H1 (cell line): Measurements from ENCODE around the gene DYSF. TPM values are rescaled to one million over a fixed set of nuclear protein-coding genes. Genes with fewer than 3 reads are reported as not detected.

ENCODE experiments used
- CTCF ChIA-PET: fragments of 300-600 bp; sonication (Branson Sonifier 250); formaldehyde crosslinking; loops from one replicate; lab custom pipeline; 2021; ENCODE audit not compliant: partially characterized antibody; lab: Charles Lee
- POLR2A ChIA-PET: fragments of 300-600 bp; sonication (Branson Sonifier 250); formaldehyde crosslinking; loops from one replicate; lab custom pipeline; 2021; ENCODE audit warnings: inconsistent platforms; ENCODE audit not compliant: partially characterized antibody; lab: Charles Lee
- DNase-seq, 2 experiments: peaks; one replicate each; pipeline versions ENCODE4 v3.0.0 to v3.0.0-alpha.2; 2010 to 2022; ENCODE audit warnings: low spot score in 2 of 2, low read depth in 1 of 2, mixed read lengths in 1 of 2
- FAIRE-seq: peaks from 2 replicates; lab custom pipeline; 2011; peaks lifted over from hg19 to GRCh38; lab: Jason Lieb, UNC
- H2AFZ ChIP-seq: 2 replicates; pipeline ENCODE4 v1.8.1; 2012; ENCODE audit warnings: low read length, inconsistent platforms
- H2AK5ac ChIP-seq: 2 replicates; pipeline ENCODE4 v1.6.1; 2013; ENCODE audit warnings: low read depth, low read length
- H2BK120ac ChIP-seq: replicated peaks from 2 replicates; pipeline ENCODE3; 2013; ENCODE audit warnings: low read depth, low read length, inconsistent platforms
- H2BK12ac ChIP-seq: 2 replicates; pipeline ENCODE4 v1.6.1; 2013; ENCODE audit warnings: low read depth, low read length
- H2BK15ac ChIP-seq: 2 replicates; pipeline ENCODE4 v1.6.1; 2013; ENCODE audit warnings: low read length
- H2BK20ac ChIP-seq: 2 replicates; pipeline ENCODE4 v1.6.1; 2013; ENCODE audit warnings: low read length
- H2BK5ac ChIP-seq: 2 replicates; pipeline ENCODE4 v1.6.1; 2013; ENCODE audit warnings: low read depth, low read length
- H3K14ac ChIP-seq: 2 replicates; pipeline ENCODE4 v1.6.1; 2013; ENCODE audit warnings: inconsistent platforms; ENCODE audit not compliant: insufficient read length
- H3K18ac ChIP-seq: 2 replicates; pipeline ENCODE4 v1.6.1; 2013; ENCODE audit warnings: low read length; ENCODE audit errors: extremely low read depth
- H3K23ac ChIP-seq: 2 replicates; pipeline ENCODE4 v1.6.1; 2013; ENCODE audit warnings: inconsistent platforms; ENCODE audit not compliant: insufficient read length
- H3K23me2 ChIP-seq: 2 replicates; pipeline ENCODE4 v1.6.1; 2013; ENCODE audit warnings: low read depth, low read length
- H3K27ac ChIP-seq: 2 replicates; pipeline ENCODE4 v1.6.1; 2011; ENCODE audit warnings: low read depth, low read length, inconsistent platforms
- H3K27me3 ChIP-seq, 4 experiments: replicated peaks in 1 of 4; 1 replicate in 1 of 4; 2 replicates in 3 of 4; pipeline versions ENCODE4 v1.6.1 to v1.8.1; 2011 to 2013; ENCODE audit warnings: low read length in 3 of 4, mild to moderate bottlenecking in 3 of 4, inconsistent platforms in 2 of 4, mixed read lengths in 2 of 4, moderate library complexity in 1 of 4; ENCODE audit not compliant: control insufficient read depth in 3 of 4, insufficient read depth in 3 of 4; ENCODE audit errors: extremely low read depth in 1 of 4
- H3K36me3 ChIP-seq, 4 experiments: 2 replicates each; pipeline versions ENCODE4 v1.6.1 to v1.8.1; 2011 to 2013; ENCODE audit warnings: mild to moderate bottlenecking in 4 of 4, low read length in 3 of 4, moderate library complexity in 2 of 4, control low read depth in 1 of 4, inconsistent platforms in 1 of 4; ENCODE audit not compliant: insufficient read depth in 4 of 4, control insufficient read depth in 2 of 4
- H3K4ac ChIP-seq: replicated peaks from 2 replicates; pipeline ENCODE3; 2013; ENCODE audit warnings: low read length, low read depth, mixed read lengths, inconsistent platforms; ENCODE audit not compliant: insufficient read length
- H3K4me1 ChIP-seq, 4 experiments: replicated peaks in 1 of 4; 1 replicate in 1 of 4; 2 replicates in 3 of 4; pipeline versions ENCODE4 v1.6.1 to v1.8.1; 2011 to 2013; ENCODE audit warnings: low read length in 3 of 4, inconsistent platforms in 2 of 4, mixed read lengths in 1 of 4; ENCODE audit not compliant: insufficient read depth in 4 of 4, control insufficient read depth in 3 of 4
- H3K4me2 ChIP-seq, 2 experiments: 2 replicates each; pipeline versions ENCODE4 v1.6.1 to v1.8.1; 2011 to 2013; ENCODE audit warnings: low read depth in 2 of 2, low read length in 2 of 2, control low read depth in 1 of 2, inconsistent platforms in 1 of 2, mild to moderate bottlenecking in 1 of 2; ENCODE audit not compliant: insufficient read depth in 1 of 2
- H3K4me3 ChIP-seq, 4 experiments: fragments of 200-600, 300-600 bp in 1 of 4; sonication (generic), shearing (Covaris generic), sonication (Bioruptor Twin) in 1 of 4; 2 replicates each; pipeline versions ENCODE4 v1.5.1 to v1.8.1; 2011 to 2016; ENCODE audit warnings: low read length in 4 of 4, low read depth in 3 of 4, control low read depth in 2 of 4, inconsistent platforms in 2 of 4, mild to moderate bottlenecking in 2 of 4, mixed read lengths in 1 of 4, moderate library complexity in 1 of 4; ENCODE audit not compliant: insufficient read depth in 2 of 4; ENCODE audit errors: extremely low read depth in 1 of 4
- H3K56ac ChIP-seq: replicated peaks from 2 replicates; pipeline ENCODE3; 2013; ENCODE audit warnings: low read depth, mild to moderate bottlenecking, mixed read lengths, low read length, inconsistent platforms; ENCODE audit not compliant: insufficient read length
- H3K79me1 ChIP-seq: 2 replicates; pipeline ENCODE4 v1.6.1; 2013; ENCODE audit warnings: low read depth, low read length, control low read depth
- H3K79me2 ChIP-seq, 2 experiments: 2 replicates each; pipeline versions ENCODE4 v1.6.1 to v1.8.1; 2012 to 2013; ENCODE audit warnings: low read length in 2 of 2, mild to moderate bottlenecking in 2 of 2, inconsistent platforms in 1 of 2; ENCODE audit not compliant: insufficient read depth in 2 of 2, control insufficient read depth in 1 of 2
- H3K9ac ChIP-seq, 4 experiments: replicated peaks in 1 of 4; 1 replicate in 1 of 4; 2 replicates in 3 of 4; pipeline versions ENCODE4 v1.6.1 to v1.8.1; 2011 to 2013; ENCODE audit warnings: low read depth in 3 of 4, low read length in 3 of 4, control low read depth in 2 of 4, mild to moderate bottlenecking in 2 of 4, moderate library complexity in 2 of 4, inconsistent platforms in 1 of 4; ENCODE audit errors: extremely low read depth in 1 of 4
- H3K9me3 ChIP-seq, 2 experiments: 2 replicates each; pipeline versions ENCODE4 v1.6.1 to v1.8.1; 2012 to 2013; ENCODE audit warnings: mild to moderate bottlenecking in 2 of 2, moderate library complexity in 2 of 2, control low read depth in 1 of 2, inconsistent platforms in 1 of 2, low read depth in 1 of 2, low read length in 1 of 2, mixed read lengths in 1 of 2; ENCODE audit not compliant: insufficient read depth in 2 of 2
- H4K20me1 ChIP-seq, 2 experiments: replicated peaks in 1 of 2; 2 replicates each; pipeline versions ENCODE3 to v1.8.1; 2011 to 2013; ENCODE audit warnings: inconsistent platforms in 2 of 2, low read length in 2 of 2, mild to moderate bottlenecking in 1 of 2; ENCODE audit not compliant: insufficient read depth in 2 of 2, control insufficient read depth in 1 of 2
- H4K5ac ChIP-seq: 2 replicates; pipeline ENCODE4 v1.6.1; 2013; ENCODE audit warnings: low read length, low read depth, mixed read lengths, inconsistent platforms; ENCODE audit not compliant: insufficient read length
- H4K8ac ChIP-seq: 2 replicates; pipeline ENCODE4 v1.8.0; 2013; ENCODE audit warnings: mild to moderate bottlenecking, moderate library complexity, low read length, inconsistent platforms; ENCODE audit not compliant: insufficient read depth; ENCODE audit errors: extremely low read depth
- H4K91ac ChIP-seq: replicated peaks from 2 replicates; pipeline ENCODE3; 2013; ENCODE audit warnings: low read length, mixed read lengths, inconsistent platforms; ENCODE audit not compliant: insufficient read length
- BCL11A ChIP-seq, 2 experiments: IDR thresholded peaks; one replicate each; pipeline ENCODE4 v1.6.1; 2011; ENCODE audit warnings: low read depth in 2 of 2, low read length in 2 of 2, mild to moderate bottlenecking in 2 of 2
- NRF1 ChIP-seq: IDR thresholded peaks from 2 replicates; pipeline ENCODE4 v1.6.1; 2011; ENCODE audit warnings: mild to moderate bottlenecking, low read depth, low read length, improper control_type of control experiment
- POU5F1 ChIP-seq: IDR thresholded peaks from 2 replicates; pipeline ENCODE4 v1.6.1; 2011; ENCODE audit warnings: low read depth, mild to moderate bottlenecking, low read length, moderate library complexity
- RNF2 ChIP-seq: fragments of 200-900, 300-1000 bp; sonication (generic); IDR thresholded peaks from 2 replicates; pipeline ENCODE4 v1.7.1; 2016; ENCODE audit warnings: borderline replicate concordance, low read depth, mild to moderate bottlenecking, antibody characterized with exemption, low read length; ENCODE audit not compliant: poor library complexity, severe bottlenecking; ENCODE audit errors: missing control alignments
- SAP30 ChIP-seq: fragments of 300-600 bp; sonication (generic); IDR thresholded peaks from 2 replicates; pipeline ENCODE4 v1.7.1; 2012; ENCODE audit warnings: low read length, moderate library complexity, mild to moderate bottlenecking, inconsistent platforms; ENCODE audit not compliant: insufficient read depth, insufficient replicate concordance
- SIRT6 ChIP-seq: IDR thresholded peaks from one replicate; pipeline ENCODE4 v1.7.1; 2012; ENCODE audit warnings: low read length, inconsistent platforms
- ZNF274 ChIP-seq: IDR thresholded peaks from 2 replicates; pipeline ENCODE4 v1.7.0; 2012; ENCODE audit warnings: low read length, borderline replicate concordance; ENCODE audit errors: extremely low read depth
- WGBS, 2 experiments: shearing (Covaris generic) in 1 of 2; methylation state at CpG; one replicate each; pipeline versions ENCODE4 v1.1.6 to v1.1.7; 2013 to 2015; ENCODE audit warnings: low lambda C conversion rate in 2 of 2, mixed read lengths in 2 of 2, inconsistent platforms in 1 of 2, low coverage in 1 of 2, missing lambda C conversion rate in 1 of 2; ENCODE audit not compliant: insufficient replicate concordance in 2 of 2, insufficient coverage in 1 of 2, insufficient read length in 1 of 2; ENCODE audit errors: extremely low coverage in 1 of 2, missing lambda C conversion rate in 1 of 2; 5-methylcytosine and 5-hydroxymethylcytosine counted together
- polyA plus RNA-seq, 7 experiments: library from polyadenylated mRNA; depleted of rRNA in 3 of 7; stranded (reverse) in 5 of 7; unstranded in 2 of 7; fragments of >200 nt in 5 of 7; fragments of 200-250 nt in 2 of 7; gene quantifications; 1 replicate in 5 of 7; 2 replicates in 1 of 7; 4 replicates in 1 of 7; pipeline versions ENCODE4 v1.2.1 to v1.2.3, GENCODE V29; 2011 to 2013; ENCODE audit warnings: missing spikeins in 2 of 7, mixed read lengths in 2 of 7
- total RNA-seq: library from RNA; stranded (reverse); fragmentation: NEBNext Ultra II Directional; extraction: Animal tissue kit (Norgen Biotek cat#: 25700); gene quantifications from 2 replicates; pipeline ENCODE4 v1.2.1, GENCODE V29; 2021

The DYSF gene
- total and polyA plus RNA-seq, 2 of the 8 experiments (the other 6 are each of a cell fraction or from before 2014, with no cell fraction given) = 5.8 to 7.1 TPM

- FAIRE-seq = no peak
- DNase-seq = peak in 1 of 2 experiments; percentile 26
- Histone ChIP-seq H3K9me3 (no peaks in the 10 kb centered on the region), H3K14ac (no peak overlapping the region)
- TF ChIP-seq RNF2 (no peak), NRF1 (no peak), POU5F1 (no peak), SAP30 (no peak), ZNF274 (no peak), BCL11A (IDR thresholded peaks at IDR 0.05; ENCODE audit: low read depth in 2 of 2, low read length in 2 of 2) (no peak), SIRT6 (no peak)
- TF ChIP-seq, all 59 proteins: peak for 0
- Histone ChIP-seq H3K27me3 (peaks cover 9 to 64% (median 53%) of the 10 kb centered on the region in 4 experiments), H3K23me2 (peaks cover 2% of the 10 kb centered on the region; the same call in 1 of the 2 replicates), H3K56ac (no peak overlapping the region), H4K8ac (no peak overlapping the region; the same call in 1 of the 2 replicates), H2BK12ac (no peak overlapping the region), H4K20me1 (peaks cover 2 to 4% of the 10 kb centered on the region in 2 experiments), H2BK5ac (no peak overlapping the region), H2AK5ac (no peak overlapping the region; the same call in 1 of the 2 replicates), H4K91ac (no peak overlapping the region), H3K9ac (no peak overlapping the region), H3K79me2 (no peaks in the 10 kb centered on the region), H3K27ac (no peak overlapping the region), H3K4me1 (peaks cover 20 to 37% (median 28%) of the 10 kb centered on the region in 4 experiments), H3K4ac (no peak overlapping the region), H2BK15ac (no peak overlapping the region), H3K79me1 (no peaks in the 10 kb centered on the region; the same call in 1 of the 2 replicates), H3K36me3 (no peaks in the 10 kb centered on the region), H3K4me2 (no peak overlapping the region), H2BK120ac (no peak overlapping the region), H3K23ac (no peak overlapping the region), H3K18ac (no peak overlapping the region), H2AFZ (no peak overlapping the region), H4K5ac (no peak overlapping the region), H2BK20ac (no peak overlapping the region), H3K4me3 (no peak overlapping the region)
- ChIA-PET POLR2A (interaction anchor here (1.6 kb wide), 1 partner anchor 8 kb away, joined by 10 read pairs; no protein-coding TSS in a partner anchor), CTCF (interaction anchor here (0.6 to 11.9 kb wide), 8 partner anchors 8 to 1165 kb away, joined by 3 to 238 read pairs (median 24); partner anchors contain the start of gene DYSF)
- WGBS, 2 experiments = 80% methylated on average over 2 of the region's 2 CpGs; no CpG with 5 or more reads in 1 of the 2 experiments
Measured at GRCh38 chr2:71459084-71459431, 5.7 kb downstream of the DYSF start.
